HG03575 (cell line): ENCODE measurements around the gene TRIP10.
"Not testable (repeated sequence)": the region's sequence is repeated elsewhere in the genome, so short reads cannot be mapped to it uniquely, and the experiment has no call there.

Experiments used
- ATAC-seq: cut with Tn5 transposase; IDR thresholded peaks from one replicate; pipeline ENCODE4 v1.9.1; 2021; ENCODE audit not compliant: unreplicated experiment, insufficient number of reproducible peaks, low FRiP score; ENCODE audit errors: extremely low read depth

The TRIP10 gene

GRCh38 chr19:6777434-6777833 lies 38.0 kb downstream of the TRIP10 start:
- no peak for ATAC-seq

DNA sequence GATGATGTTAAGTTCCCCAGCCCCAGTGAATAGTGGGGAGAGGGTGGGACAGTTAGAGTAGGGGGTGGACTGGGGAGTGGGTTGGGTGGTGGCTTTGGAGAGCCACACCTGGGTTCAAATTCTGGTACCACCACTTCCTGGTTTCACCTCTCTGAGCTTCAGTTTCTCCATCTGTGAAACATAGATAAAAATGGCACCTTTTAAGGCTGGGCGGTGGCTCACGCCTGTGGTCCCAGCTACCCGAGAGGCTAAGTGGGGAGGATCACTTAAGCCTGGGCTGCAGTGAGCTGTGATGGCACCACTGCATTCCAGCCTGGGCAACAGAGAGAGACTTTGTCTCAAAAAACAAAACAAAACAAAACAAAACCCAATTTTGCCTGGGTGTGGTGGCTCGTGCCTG lies 38.9 kb downstream of the TRIP10 start:
- ATAC-seq: no peak

DNA sequence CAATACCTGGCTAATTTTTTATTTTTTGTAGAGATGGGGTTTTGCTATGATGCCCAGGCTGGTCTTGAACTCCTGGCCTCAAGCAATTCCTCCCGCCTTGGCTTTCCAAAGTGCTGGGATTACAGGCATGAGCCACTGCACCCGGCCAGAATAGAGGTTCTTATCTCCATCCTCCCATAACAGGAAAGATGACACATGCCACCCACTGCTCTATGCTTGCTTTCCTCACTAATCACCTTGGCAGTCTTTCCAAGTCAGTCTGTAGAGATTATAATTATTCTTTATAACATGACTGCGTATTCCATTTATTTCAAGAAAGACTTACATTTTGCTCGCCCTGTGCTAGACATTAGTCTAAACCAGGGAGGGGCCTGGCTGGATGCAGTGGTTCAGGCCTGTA lies 39.7 kb downstream of the TRIP10 start:
- no peak for ATAC-seq

DNA sequence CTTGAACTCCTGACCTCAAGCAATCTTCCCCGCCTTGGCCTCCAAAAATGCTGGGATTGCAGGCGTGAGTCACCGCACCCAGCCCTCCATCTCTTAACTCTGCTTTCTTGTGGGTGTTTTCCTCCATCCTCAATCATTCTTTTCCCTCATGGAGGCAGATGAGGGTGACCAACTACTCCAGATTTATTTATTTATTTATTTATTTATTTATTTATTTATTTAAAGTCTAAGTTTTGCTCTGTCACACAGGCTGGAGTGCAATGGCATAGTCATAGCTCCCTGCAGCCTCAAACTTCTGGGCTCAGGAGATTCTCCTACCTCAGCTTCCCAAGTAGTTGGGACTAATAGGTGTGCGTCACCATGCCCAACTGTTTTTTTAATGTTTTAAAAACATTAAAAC lies 47.9 kb downstream of the TRIP10 start:
- ATAC-seq: no peak

DNA sequence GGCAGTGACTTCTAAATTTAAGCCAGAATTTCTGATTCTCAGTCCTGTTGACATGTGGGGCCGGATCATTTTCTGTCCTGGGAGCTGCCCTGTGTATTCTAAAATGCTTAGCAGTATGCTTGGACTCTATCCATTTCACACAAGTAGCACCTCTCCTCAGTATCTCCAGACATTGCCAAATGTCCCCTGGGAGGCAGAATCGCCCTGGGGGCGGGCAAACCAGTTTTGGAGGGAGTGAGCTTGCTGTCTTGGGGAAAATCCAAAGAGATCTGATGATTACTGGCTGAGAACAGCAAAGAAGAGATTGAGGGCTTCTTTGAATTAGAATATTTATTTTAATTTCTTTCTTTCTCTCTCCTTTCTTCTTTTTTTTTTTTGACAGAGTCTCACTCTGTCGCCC lies 49.4 kb downstream of the TRIP10 start:
- ATAC-seq: no peak

DNA sequence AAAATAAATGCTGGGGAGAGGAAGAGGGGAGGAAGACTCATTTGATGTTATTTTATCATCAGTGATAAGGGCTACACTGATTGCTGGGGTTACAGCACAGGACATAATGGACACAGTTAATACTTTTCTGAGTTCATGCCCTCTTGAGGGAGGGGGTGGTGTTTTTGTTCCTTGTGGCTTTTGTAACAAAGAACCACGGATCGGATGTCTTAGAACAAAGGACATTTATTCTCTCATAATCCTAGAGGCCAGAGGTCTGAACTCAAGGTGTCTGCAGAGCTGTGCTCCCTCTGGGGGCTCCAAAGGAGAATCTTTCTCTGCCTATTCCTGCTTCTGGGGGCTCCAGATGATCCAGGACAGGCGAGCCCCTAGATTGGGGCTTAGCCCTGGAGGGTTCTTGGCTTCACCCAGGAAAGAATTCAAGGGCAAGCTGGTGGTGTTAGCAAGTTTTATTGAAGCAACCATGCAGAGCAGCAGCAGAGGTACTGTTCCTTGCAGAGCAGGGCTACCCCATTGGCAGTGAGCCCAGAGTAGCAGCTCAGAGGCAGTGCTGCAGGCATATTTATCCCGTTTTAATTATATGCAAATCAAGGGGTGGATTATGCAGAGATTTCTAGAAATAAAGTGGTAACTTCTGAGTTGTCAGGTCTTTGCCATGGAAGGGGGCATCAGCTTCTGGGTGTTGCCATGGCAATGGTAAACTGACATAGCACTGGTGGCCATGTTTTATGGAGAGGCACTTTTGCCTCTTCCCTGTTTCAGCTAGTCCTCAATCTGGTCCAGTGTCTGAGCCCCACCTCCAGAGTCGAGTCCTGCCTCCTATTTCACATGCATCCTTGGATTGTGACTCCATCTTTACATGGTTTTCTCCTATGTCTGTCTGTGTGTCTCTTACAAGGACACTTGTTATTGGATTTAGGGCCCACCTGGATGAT lies 51.0 kb downstream of the TRIP10 start:
- ATAC-seq: no peak

- ATAC-seq: no peak
Observed at GRCh38 chr19:6791237-6791636, 51.8 kb downstream of the TRIP10 start.

DNA sequence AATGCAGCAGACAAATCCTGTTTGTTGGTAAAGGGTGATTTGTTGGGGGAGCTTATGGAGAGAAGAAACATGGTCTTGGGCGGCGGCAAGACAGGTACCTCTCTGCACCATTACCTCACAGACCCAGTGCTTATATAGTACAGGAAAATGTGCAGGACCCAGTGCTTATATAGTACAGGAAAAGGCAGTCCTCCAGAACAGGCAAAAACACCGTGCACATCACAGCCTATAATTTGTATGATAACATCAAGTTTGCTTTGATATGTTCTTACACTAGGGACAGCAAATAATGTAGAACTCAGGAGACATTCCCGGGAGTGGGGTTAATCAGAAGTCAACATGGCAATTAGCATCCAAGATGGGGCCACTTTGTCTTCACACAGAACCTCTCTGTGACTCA lies 53.9 kb downstream of the TRIP10 start:
- ATAC-seq: no peak

GRCh38 chr19:6793973-6794372 lies 54.5 kb downstream of the TRIP10 start:
- ATAC-seq: no peak

GRCh38 chr19:6794686-6795431 lies 55.4 kb downstream of the TRIP10 start:
- no peak for ATAC-seq

DNA sequence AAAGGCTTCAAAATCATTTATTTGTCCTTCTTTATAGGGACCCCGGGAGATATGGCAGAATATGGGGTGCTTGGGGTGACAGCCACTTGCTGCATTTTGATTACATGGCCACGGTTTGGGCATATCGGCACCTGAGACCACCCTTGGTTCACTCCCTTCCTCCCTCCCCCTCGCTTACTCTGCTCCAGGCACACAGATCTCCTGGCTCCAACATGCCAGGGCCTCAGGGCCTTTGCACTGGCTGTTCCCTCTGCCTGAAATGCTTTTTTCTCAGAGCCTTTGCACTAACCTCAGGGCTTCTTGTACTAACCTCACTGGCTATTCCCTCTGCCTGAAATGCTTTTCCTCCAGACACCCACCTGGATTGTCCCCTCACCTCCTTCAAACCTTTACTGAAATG lies 56.8 kb downstream of the TRIP10 start:
- ATAC-seq: no peak

DNA sequence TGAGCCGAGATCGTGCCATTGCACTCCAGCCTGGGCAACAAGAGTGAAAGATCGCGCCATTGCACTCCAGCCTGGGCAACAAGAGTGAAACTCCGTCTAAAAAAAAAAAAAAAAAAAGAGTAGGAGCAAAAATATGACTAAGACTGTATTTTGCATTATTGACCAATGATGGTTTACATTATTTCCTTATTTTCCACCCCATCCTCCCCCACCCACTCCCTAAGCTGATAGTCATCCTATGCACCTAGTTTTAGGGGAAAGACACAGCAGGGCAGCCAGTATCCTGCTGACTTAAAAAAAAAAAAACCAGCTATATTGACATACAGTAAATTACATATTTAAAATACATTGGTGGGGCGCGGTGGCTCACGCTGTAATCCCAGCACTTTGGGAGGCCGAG lies 58.2 kb downstream of the TRIP10 start:
- ATAC-seq: no peak

DNA sequence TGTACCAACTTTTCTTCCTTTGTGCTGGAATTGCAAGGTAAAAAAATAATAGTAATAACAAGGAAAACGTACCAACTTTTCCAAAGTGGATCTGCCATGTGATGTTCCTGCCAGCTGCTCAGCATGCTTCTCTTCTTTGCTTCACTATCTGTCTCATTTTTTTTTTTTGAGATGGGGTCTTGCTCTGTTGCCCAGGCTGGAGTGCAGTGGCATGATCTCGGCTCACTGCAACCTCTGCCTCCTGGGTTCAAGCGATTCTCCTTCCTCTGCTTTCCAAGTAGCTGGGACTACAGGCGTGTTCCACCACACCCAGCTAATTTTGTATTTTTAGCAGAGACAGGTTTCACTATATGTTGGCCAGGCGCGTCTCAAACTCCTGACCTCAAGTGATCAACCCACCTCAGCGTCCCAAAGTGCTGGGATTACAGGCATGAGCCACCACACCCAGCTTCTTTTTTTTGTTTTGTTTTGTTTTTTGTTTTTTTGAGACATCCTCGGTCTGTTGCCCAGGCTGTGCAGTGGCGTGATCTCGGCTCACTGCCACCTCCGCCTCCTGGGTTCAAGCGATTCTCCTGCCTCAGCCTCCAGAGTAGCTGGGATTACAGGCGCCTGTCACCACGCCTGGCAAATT lies 60.8 kb downstream of the TRIP10 start:
- not testable (repeated sequence) for ATAC-seq

DNA sequence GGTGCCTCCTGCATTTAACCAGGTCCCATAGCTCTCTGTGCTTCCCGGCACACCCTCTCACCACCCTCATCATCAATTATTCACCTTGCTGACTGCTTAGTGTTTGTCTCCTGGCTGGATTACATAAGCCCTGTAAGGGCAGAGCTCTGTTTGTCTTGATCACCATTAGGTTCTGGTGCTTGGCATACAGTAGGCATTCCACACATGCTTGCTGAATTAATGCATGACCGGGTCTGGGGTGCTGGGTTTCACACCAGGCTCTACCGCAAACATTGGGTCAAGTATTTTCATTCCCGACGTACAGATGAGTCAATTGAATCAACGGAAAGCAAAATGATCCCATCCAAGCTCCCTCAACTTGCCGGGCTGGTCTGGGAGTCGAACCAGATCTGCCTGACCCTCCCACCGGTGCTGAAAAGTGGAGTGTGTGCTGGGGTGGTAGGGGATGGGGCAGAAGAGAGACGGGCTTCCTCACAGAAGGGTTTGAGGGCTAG lies 61.6 kb downstream of the TRIP10 start:
- ATAC-seq: no peak
